Natural killer cell (primary cell): ENCODE data around the gene RAD50. TPM values are rescaled to one million over a fixed set of nuclear protein-coding genes. Genes with fewer than 3 reads are reported as not detected.

ENCODE experiments used
- ATAC-seq, 3 donors: fragments of 150-1000 bp in 2 of 3; fragments of 200-7000 bp in 1 of 3; cut with Tn5 transposase; 1 replicate in 1 of 3; 2 replicates in 2 of 3; pipeline ENCODE4 v1.10.0; 2021; ENCODE audit warnings: mild to moderate bottlenecking in 2 of 3, moderate library complexity in 2 of 3
- DNase-seq, 2 donors: peaks; one replicate each; pipeline versions ENCODE4 v3.0.0 to v3.0.0-alpha.2; 2013 to 2021; ENCODE audit warnings: mixed read lengths in 1 of 2
- H3K27ac ChIP-seq: one replicate; pipeline ENCODE4 v1.5.1; 2013; ENCODE audit warnings: mild to moderate bottlenecking, low read length
- H3K27me3 ChIP-seq: one replicate; pipeline ENCODE4 v1.6.1; 2013; ENCODE audit warnings: low read length; ENCODE audit not compliant: control insufficient read depth, insufficient read depth
- H3K36me3 ChIP-seq: one replicate; pipeline ENCODE4 v1.6.1; 2013; ENCODE audit warnings: low read length; ENCODE audit not compliant: control insufficient read depth, insufficient read depth
- H3K4me1 ChIP-seq: one replicate; pipeline ENCODE4 v1.6.1; 2013; ENCODE audit warnings: low read length; ENCODE audit not compliant: control insufficient read depth, insufficient read depth
- H3K4me3 ChIP-seq: one replicate; pipeline ENCODE4 v1.5.1; 2013; ENCODE audit warnings: low read length
- H3K9me3 ChIP-seq: one replicate; pipeline ENCODE4 v1.6.1; 2013; ENCODE audit warnings: low read length; ENCODE audit not compliant: control insufficient read depth, insufficient read depth
- H3K27ac Mint-ChIP-seq, 2 donors: one replicate each; pipeline ENCODE4 v1.8.0; 2022; ENCODE audit warnings: mild to moderate bottlenecking in 2 of 2, mixed read lengths in 2 of 2, moderate library complexity in 1 of 2
- H3K27me3 Mint-ChIP-seq, 2 donors: one replicate each; pipeline ENCODE4 v1.8.0; 2022; ENCODE audit warnings: low read depth in 2 of 2, mixed read lengths in 2 of 2
- H3K36me3 Mint-ChIP-seq: one replicate; pipeline ENCODE4 v1.8.0; 2022; ENCODE audit warnings: mixed read lengths
- H3K4me1 Mint-ChIP-seq, 2 donors: one replicate each; pipeline ENCODE4 v1.8.0; 2022; ENCODE audit warnings: mixed read lengths in 2 of 2
- H3K4me3 Mint-ChIP-seq: one replicate; pipeline ENCODE4 v1.8.0; 2022; ENCODE audit warnings: mild to moderate bottlenecking, moderate library complexity, mixed read lengths
- H3K9me3 Mint-ChIP-seq, 2 donors: one replicate each; pipeline ENCODE4 v1.8.0; 2022; ENCODE audit warnings: mixed read lengths in 2 of 2
- CTCF ChIP-seq: fragments of 200-600 bp; IDR thresholded peaks from one replicate; pipeline ENCODE4 v1.8.0; 2022; ENCODE audit warnings: antibody characterized with exemption
- WGBS: methylation state at CpG from one replicate; pipeline ENCODE4 v1.1.7; 2013; ENCODE audit warnings: missing lambda C conversion rate; ENCODE audit not compliant: insufficient coverage; 5-methylcytosine and 5-hydroxymethylcytosine counted together
- intact Hi-C: fragments of 100-400 bp; cut with micrococcal nuclease; formaldehyde crosslinking; loops from one replicate; pipeline ENCODE4 v1.14.2; 2022
- total RNA-seq, 4 donors: library from RNA; stranded (reverse); fragments of 120-200 nt in 1 of 4; gene quantifications; one replicate each; pipeline versions ENCODE4 v1.2.3 to v1.2.4, GENCODE V29; 2013 to 2022

RAD50 gene
- total RNA-seq, 3 donors from 2014 or later (not counting 1 experiment from before 2014, with no cell fraction given), result 21.0 to 31.2 (median 27.5) TPM

GRCh38 chr5:132669455-132669820 is 112.7 kb downstream of the RAD50 start:
- DNase-seq, result no peak

GRCh38 chr5:132669966-132670882 is 113.4 kb downstream of the RAD50 start:
- Histone ChIP-seq H3K36me3 (no peaks in the 10 kb centered on the region), H3K4me3 (no peak overlapping the region), H3K27ac (no peak overlapping the region), H3K9me3 (no peaks in the 10 kb centered on the region), H3K27me3 (no peaks in the 10 kb centered on the region), H3K4me1 (peaks cover 1% of the 10 kb centered on the region)
- H3K4me3 Mint-ChIP-seq, result no peak overlapping the region
- H3K27me3 Mint-ChIP-seq, result peaks cover 0 to 4% of the 10 kb centered on the region in 2 donors
- TF ChIP-seq CTCF, result no peak
- WGBS, result 90% methylated on average over 16 of the region's 16 CpGs
- no peaks in the 10 kb centered on the region for H3K4me1 Mint-ChIP-seq
- H3K9me3 Mint-ChIP-seq, result no peaks in the 10 kb centered on the region
- H3K27ac Mint-ChIP-seq, result no peak overlapping the region
- intact Hi-C loops, result no loop called here
- ATAC-seq, result no peak
- DNase-seq, result no peak
- H3K36me3 Mint-ChIP-seq, result no peaks in the 10 kb centered on the region

More at GRCh38 chr5:132669455-132669820, 112.7 kb downstream of the RAD50 start:
- Histone ChIP-seq H3K4me1 (peaks cover 5% of the 10 kb centered on the region), H3K4me3 (no peak overlapping the region), H3K9me3 (no peaks in the 10 kb centered on the region), H3K36me3 (no peaks in the 10 kb centered on the region), H3K27me3 (no peaks in the 10 kb centered on the region), H3K27ac (no peak overlapping the region)
- no peak overlapping the region for H3K27ac Mint-ChIP-seq
- H3K4me3 Mint-ChIP-seq, result no peak overlapping the region
- 95% methylated on average over 6 of the region's 7 CpGs for WGBS
- no peaks in the 10 kb centered on the region for H3K4me1 Mint-ChIP-seq
- no peaks in the 10 kb centered on the region for H3K9me3 Mint-ChIP-seq
- no peak for ATAC-seq
- no peaks in the 10 kb centered on the region for H3K36me3 Mint-ChIP-seq
- intact Hi-C loops, result no loop called here
- peaks cover 0 to 4% of the 10 kb centered on the region in 2 donors for H3K27me3 Mint-ChIP-seq
- no peak for TF ChIP-seq CTCF

- H3K27me3 Mint-ChIP-seq, result peaks cover 2 to 4% of the 10 kb centered on the region in 2 donors
- no peak overlapping the region for H3K27ac Mint-ChIP-seq
- Histone ChIP-seq H3K4me1 (peaks cover 8% of the 10 kb centered on the region), H3K4me3 (no peak overlapping the region), H3K36me3 (no peaks in the 10 kb centered on the region), H3K27ac (no peak overlapping the region), H3K9me3 (no peaks in the 10 kb centered on the region), H3K27me3 (no peaks in the 10 kb centered on the region)
- DNase-seq (no peak), ATAC-seq (no peak)
- no peak overlapping the region for H3K4me3 Mint-ChIP-seq
- H3K4me1 Mint-ChIP-seq, result peaks cover 0 to 2% of the 10 kb centered on the region in 2 donors
- no peaks in the 10 kb centered on the region for H3K9me3 Mint-ChIP-seq
- TF ChIP-seq CTCF, result no peak
- no peaks in the 10 kb centered on the region for H3K36me3 Mint-ChIP-seq
- intact Hi-C loops, result no loop called here
- WGBS, result 100% methylated on average over 3 of the region's 3 CpGs
Measured at GRCh38 chr5:132671000-132671399, 114.2 kb downstream of the RAD50 start.
